Neural progenitor cell (in vitro differentiated cells): ENCODE measurements around the gene NLRP6. TPM values are rescaled to one million over a fixed set of nuclear protein-coding genes. Genes with fewer than 3 reads are reported as not detected.

ENCODE experiments used
- DNase-seq: peaks from one replicate; pipeline ENCODE4 v3.0.0-alpha.2; 2016; ENCODE audit warnings: low spot score
- H2AFZ ChIP-seq: fragments of 200-600 bp; sonication (generic); replicated peaks from 2 replicates; pipeline ENCODE4 v1.6.1; 2016; ENCODE audit warnings: antibody characterized with exemption
- H3F3A ChIP-seq: fragments of 200-600 bp; sonication (generic); 2 replicates; pipeline ENCODE4 v1.6.1; 2016; ENCODE audit warnings: antibody characterized with exemption, low read depth
- H3K27ac ChIP-seq: fragments of 200-600 bp; sonication (generic); 2 replicates; pipeline ENCODE4 v1.5.1; 2016; ENCODE audit warnings: mild to moderate bottlenecking
- H3K27me3 ChIP-seq: fragments of 200-600 bp; sonication (generic); 2 replicates; pipeline ENCODE4 v1.6.1; 2016; ENCODE audit warnings: mild to moderate bottlenecking, moderate library complexity
- H3K36me3 ChIP-seq: fragments of 200-600 bp; sonication (generic); 2 replicates; pipeline ENCODE4 v1.5.1; 2016
- H3K4me1 ChIP-seq: fragments of 200-600 bp; sonication (generic); 2 replicates; pipeline ENCODE4 v1.6.1; 2016; ENCODE audit warnings: mixed run types
- H3K4me2 ChIP-seq: fragments of 200-600 bp; sonication (generic); 2 replicates; pipeline ENCODE4 v1.6.1; 2016
- H3K4me3 ChIP-seq: fragments of 200-600 bp; sonication (generic); 2 replicates; pipeline ENCODE4 v1.5.1; 2016
- H3K79me2 ChIP-seq: fragments of 200-600 bp; sonication (generic); 2 replicates; pipeline ENCODE4 v1.6.1; 2016; ENCODE audit warnings: low read depth
- H3K9ac ChIP-seq: fragments of 200-600 bp; sonication (generic); 2 replicates; pipeline ENCODE4 v1.6.1; 2016
- H3K9me3 ChIP-seq: fragments of 200-600 bp; sonication (generic); 2 replicates; pipeline ENCODE4 v1.5.1; 2016; ENCODE audit warnings: low read depth
- H4K20me1 ChIP-seq: fragments of 200-600 bp; sonication (generic); 2 replicates; pipeline ENCODE4 v1.6.1; 2016; ENCODE audit warnings: low read depth
- H3K27ac Mint-ChIP-seq: 3 replicates; pipeline ENCODE4 v1.8.0; 2021; ENCODE audit warnings: mixed read lengths
- H3K27me3 Mint-ChIP-seq: 2 replicates; pipeline ENCODE4 v1.8.0; 2022; ENCODE audit warnings: low read depth, mild to moderate bottlenecking, inconsistent platforms, moderate library complexity, mixed read lengths; ENCODE audit not compliant: insufficient read depth
- H3K36me3 Mint-ChIP-seq: 3 replicates; pipeline ENCODE4 v1.8.0; 2021; ENCODE audit warnings: mixed read lengths
- H3K4me1 Mint-ChIP-seq: 3 replicates; pipeline ENCODE4 v1.8.0; 2021; ENCODE audit warnings: mixed read lengths
- H3K4me3 Mint-ChIP-seq: 3 replicates; pipeline ENCODE4 v1.8.0; 2021; ENCODE audit warnings: mild to moderate bottlenecking, moderate library complexity, mixed read lengths
- H3K9me3 Mint-ChIP-seq: 3 replicates; pipeline ENCODE4 v1.8.0; 2020; ENCODE audit warnings: mixed read lengths
- EZH2 ChIP-seq: fragments of 200-600 bp; sonication (generic); IDR thresholded peaks from 2 replicates; pipeline ENCODE4 v1.6.1; 2017; ENCODE audit warnings: antibody characterized with exemption, mild to moderate bottlenecking, moderate library complexity
- EZH2phosphoT487 ChIP-seq: fragments of 200-600 bp; sonication (generic); IDR thresholded peaks from 2 replicates; pipeline ENCODE4 v1.6.1; 2017; ENCODE audit warnings: antibody characterized with exemption
- small RNA-seq: library from RNA; depleted of rRNA; stranded (forward); fragments of <200 nt; gene quantifications from one replicate; pipeline ENCODE3, GENCODE V24; 2015
- total RNA-seq: library from RNA; depleted of rRNA; stranded (reverse); fragments of >200 nt; gene quantifications from 2 replicates; pipeline ENCODE4 v1.2.3, GENCODE V29; 2015; ENCODE audit warnings: low replicate concordance
- TF ChIP-seq, protein P1 (sequence below): fragments of 200-600 bp; sonication (generic); IDR thresholded peaks from 2 replicates; pipeline ENCODE4 v1.5.1; 2017; ENCODE audit warnings: antibody characterized with exemption, mild to moderate bottlenecking

The NLRP6 gene
- total RNA-seq, 1 donor from 2014 or later: not detected

GRCh38 chr11:334264-334994, 56.2 kb downstream of the NLRP6 start:
- H3K36me3 ChIP-seq: no peaks in the 10 kb centered on the region
- no peaks in the 10 kb centered on the region for H4K20me1 ChIP-seq
- peak overlapping the region; percentile 74 for H3K4me2 ChIP-seq
- TF ChIP-seq, protein P1, sequence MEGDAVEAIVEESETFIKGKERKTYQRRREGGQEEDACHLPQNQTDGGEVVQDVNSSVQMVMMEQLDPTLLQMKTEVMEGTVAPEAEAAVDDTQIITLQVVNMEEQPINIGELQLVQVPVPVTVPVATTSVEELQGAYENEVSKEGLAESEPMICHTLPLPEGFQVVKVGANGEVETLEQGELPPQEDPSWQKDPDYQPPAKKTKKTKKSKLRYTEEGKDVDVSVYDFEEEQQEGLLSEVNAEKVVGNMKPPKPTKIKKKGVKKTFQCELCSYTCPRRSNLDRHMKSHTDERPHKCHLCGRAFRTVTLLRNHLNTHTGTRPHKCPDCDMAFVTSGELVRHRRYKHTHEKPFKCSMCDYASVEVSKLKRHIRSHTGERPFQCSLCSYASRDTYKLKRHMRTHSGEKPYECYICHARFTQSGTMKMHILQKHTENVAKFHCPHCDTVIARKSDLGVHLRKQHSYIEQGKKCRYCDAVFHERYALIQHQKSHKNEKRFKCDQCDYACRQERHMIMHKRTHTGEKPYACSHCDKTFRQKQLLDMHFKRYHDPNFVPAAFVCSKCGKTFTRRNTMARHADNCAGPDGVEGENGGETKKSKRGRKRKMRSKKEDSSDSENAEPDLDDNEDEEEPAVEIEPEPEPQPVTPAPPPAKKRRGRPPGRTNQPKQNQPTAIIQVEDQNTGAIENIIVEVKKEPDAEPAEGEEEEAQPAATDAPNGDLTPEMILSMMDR: no peak
- TF ChIP-seq EZH2phosphoT487 (no peak), EZH2 (no peak)
- peak overlapping the region; percentile 32 for H3K4me3 ChIP-seq
- peaks cover 37% of the 10 kb centered on the region for H3K4me1 ChIP-seq
- H3K9ac ChIP-seq: no peak overlapping the region
- Mint-ChIP-seq H3K4me3 (peak overlapping the region; percentile 82), H3K4me1 (peaks cover 54% of the 10 kb centered on the region), H3K9me3 (peaks cover 25% of the 10 kb centered on the region), H3K27me3 (peaks cover 11% of the 10 kb centered on the region), H3K27ac (peak overlapping the region; percentile 97), H3K36me3 (peaks cover 4% of the 10 kb centered on the region)
- H3K79me2 ChIP-seq: no peaks in the 10 kb centered on the region
- no peaks in the 10 kb centered on the region for H3K9me3 ChIP-seq
- DNase-seq: peak; percentile 83
- H2AFZ ChIP-seq: peak overlapping the region; percentile 75
- H3K27ac ChIP-seq: peak overlapping the region; percentile 71
- H3K27me3 ChIP-seq: no peaks in the 10 kb centered on the region
- H3F3A ChIP-seq: peaks cover 33% of the 10 kb centered on the region

Small RNA genes lying within 50 kb of the gene (small RNA-seq; reads per million reads assigned to genes)
- not detected for gene AC136475.6

Other genes starting within 250 kb of the NLRP6 start
- not detected in 2 replicates for gene SCGB1C1, start 85.3 kb upstream of the NLRP6 start, total RNA-seq
- gene BET1L, start 71.0 kb upstream of the NLRP6 start, total RNA-seq: 13.1 and 16.8 TPM in 2 replicates
- gene RIC8A, start 70.7 kb upstream of the NLRP6 start, total RNA-seq: 45.0 and 67.2 TPM in 2 replicates
- 22.4 and 22.6 TPM in 2 replicates for gene SIRT3, start 42.1 kb upstream of the NLRP6 start, total RNA-seq
- gene PSMD13, start 41.4 kb upstream of the NLRP6 start, total RNA-seq: 90.6 and 106 TPM in 2 replicates
- 20.5 and 44.4 TPM in 2 replicates for gene PGGHG, start 10.7 kb downstream of the NLRP6 start, total RNA-seq
- not detected in 2 replicates for gene IFITM5, start 21.1 kb downstream of the NLRP6 start, total RNA-seq
- 10.5 and 63.9 TPM in 2 replicates for gene IFITM2, start 29.4 kb downstream of the NLRP6 start, total RNA-seq
- gene IFITM1, start 35.6 kb downstream of the NLRP6 start, total RNA-seq: 13.3 and 48.6 TPM in 2 replicates
- 19.8 and 61.7 TPM in 2 replicates for gene IFITM3, start 42.5 kb downstream of the NLRP6 start, total RNA-seq
- 16.4 and 110 TPM in 2 replicates for gene B4GALNT4, start 91.1 kb downstream of the NLRP6 start, total RNA-seq
- gene PKP3, start 115.8 kb downstream of the NLRP6 start, total RNA-seq: 6.5 and 8.5 TPM in 2 replicates
- gene SIGIRR, start 136.6 kb downstream of the NLRP6 start, total RNA-seq: 5.4 and 8.4 TPM in 2 replicates
- gene ANO9, start 163.6 kb downstream of the NLRP6 start, total RNA-seq: 1.3 and 4.7 TPM in 2 replicates
- 24.7 and 44.2 TPM in 2 replicates for gene PTDSS2, start 171.9 kb downstream of the NLRP6 start, total RNA-seq
- gene RNH1, start 228.8 kb downstream of the NLRP6 start, total RNA-seq: 10.5 and 44.8 TPM in 2 replicates